PC-3 (cell line): ENCODE results near the gene PLEKHM3.

Source experiments
- CTCF ChIP-seq: fragments of 300-600 bp; sonication (generic); conservative IDR thresholded peaks from 2 replicates; pipeline ENCODE4 v1.5.1; 2017; ENCODE audit warnings: antibody characterized with exemption, low read depth, mild to moderate bottlenecking, low read length
- EZH2 ChIP-seq: fragments of 300-600 bp; sonication (generic); IDR thresholded peaks from one replicate; pipeline ENCODE4 v1.6.1; 2017; ENCODE audit warnings: antibody characterized with exemption, mild to moderate bottlenecking, low read length; ENCODE audit not compliant: unreplicated experiment
- EZH2phosphoT487 ChIP-seq: fragments of 300-600 bp; sonication (generic); IDR thresholded peaks from 2 replicates; pipeline ENCODE4 v1.6.1; 2018; ENCODE audit warnings: mild to moderate bottlenecking, antibody characterized with exemption, low read length, borderline replicate concordance

- TF ChIP-seq EZH2 (no peak), CTCF (no peak), EZH2phosphoT487 (no peak)
These were observed 199.3 kb downstream of the PLEKHM3 start for GRCh38 chr2:207825978-207826377.
